NB4 (cell line): ENCODE data around the gene MRPL10.

Experiments used
- DNase-seq: peaks from one replicate; pipeline ENCODE4 v3.0.0; 2010; ENCODE audit warnings: low read depth
- H3K4me3 ChIP-seq: one replicate; pipeline ENCODE4 v1.5.1; 2011; ENCODE audit warnings: mild to moderate bottlenecking, low read depth, low read length, moderate library complexity
- CTCF ChIP-seq: IDR thresholded peaks from one replicate; pipeline ENCODE4 v1.5.1; 2012; ENCODE audit warnings: low read depth, low read length
- MAX ChIP-seq: IDR thresholded peaks from 2 replicates; pipeline ENCODE4 v1.6.1; 2011; ENCODE audit warnings: low read depth, low read length
- MYC ChIP-seq: IDR thresholded peaks from 2 replicates; pipeline ENCODE4 v1.6.1; 2011; ENCODE audit warnings: low read depth, low read length
- POLR2A ChIP-seq: IDR thresholded peaks from 2 replicates; pipeline ENCODE4 v1.6.1; 2011; ENCODE audit warnings: mild to moderate bottlenecking; ENCODE audit not compliant: insufficient read length; ENCODE audit errors: extremely low read depth

MRPL10 gene

GRCh38 chr17:47820033-47820789 is 11.1 kb downstream of the MRPL10 start:
- no peak for DNase-seq
- H3K4me3 ChIP-seq: peak overlapping the region; percentile 87
- TF ChIP-seq CTCF: no peak
- TF ChIP-seq POLR2A: no peak
- TF ChIP-seq MAX: no peak
- no peak for TF ChIP-seq MYC

- no peak for DNase-seq
- TF ChIP-seq CTCF: no peak
- no peak for TF ChIP-seq POLR2A
- no peak overlapping the region for H3K4me3 ChIP-seq
Measured at GRCh38 chr17:47819475-47819874, 11.9 kb downstream of the MRPL10 start.

GRCh38 chr17:47818002-47818695 is 13.2 kb downstream of the MRPL10 start:
- TF ChIP-seq MYC: no peak
- TF ChIP-seq MAX: no peak
- no peak for TF ChIP-seq CTCF
- TF ChIP-seq POLR2A: no peak
- no peak overlapping the region for H3K4me3 ChIP-seq
- DNase-seq: no peak

- H3K4me3 ChIP-seq: no peak overlapping the region
- no peak for DNase-seq
- no peak for TF ChIP-seq POLR2A
- TF ChIP-seq MAX: no peak
- TF ChIP-seq MYC: no peak
- no peak for TF ChIP-seq CTCF
Measured at GRCh38 chr17:47816947-47817346, 14.4 kb downstream of the MRPL10 start.

- H3K4me3 ChIP-seq: no peak overlapping the region
- no peak for DNase-seq
- TF ChIP-seq CTCF (no peak), MAX (no peak), MYC (no peak), POLR2A (no peak)
Measured at GRCh38 chr17:47816111-47816735, 15.1 kb downstream of the MRPL10 start.
